Endothelial cell (in vitro differentiated cells): ENCODE measurements around the gene LCA5L. TPM values are rescaled to one million over a fixed set of nuclear protein-coding genes. Genes with fewer than 3 reads are reported as not detected.

ENCODE experiments used
- DNase-seq: peaks from one replicate; pipeline ENCODE4 v3.0.0; 2021; ENCODE audit warnings: low spot score
- H3K27ac Mint-ChIP-seq: one replicate; pipeline ENCODE4 v1.8.0; 2021; ENCODE audit warnings: mixed read lengths, inconsistent platforms; ENCODE audit not compliant: unreplicated experiment
- H3K27me3 Mint-ChIP-seq: one replicate; pipeline ENCODE4 v1.8.0; 2021; ENCODE audit warnings: mild to moderate bottlenecking, moderate library complexity, mixed read lengths, inconsistent platforms; ENCODE audit not compliant: unreplicated experiment
- H3K36me3 Mint-ChIP-seq: one replicate; pipeline ENCODE4 v1.8.0; 2021; ENCODE audit warnings: mild to moderate bottlenecking, low read depth, mixed read lengths, inconsistent platforms; ENCODE audit not compliant: unreplicated experiment
- H3K4me1 Mint-ChIP-seq: one replicate; pipeline ENCODE4 v1.8.0; 2021; ENCODE audit warnings: mild to moderate bottlenecking, mixed read lengths, inconsistent platforms; ENCODE audit not compliant: unreplicated experiment
- H3K4me3 Mint-ChIP-seq: one replicate; pipeline ENCODE4 v1.8.0; 2021; ENCODE audit warnings: mild to moderate bottlenecking, mixed read lengths, inconsistent platforms; ENCODE audit not compliant: unreplicated experiment
- H3K9me3 Mint-ChIP-seq: one replicate; pipeline ENCODE4 v1.8.0; 2021; ENCODE audit warnings: mixed read lengths, inconsistent platforms; ENCODE audit not compliant: unreplicated experiment
- CTCF ChIP-seq: fragments of 200-600 bp; sonication (generic); IDR thresholded peaks from one replicate; pipeline ENCODE4 v1.5.0; 2021; ENCODE audit warnings: antibody characterized with exemption; ENCODE audit not compliant: unreplicated experiment
- total RNA-seq: library from RNA; stranded (reverse); fragmentation: NEBNext Ultra II Directional; extraction: Animal tissue kit (Norgen Biotek cat#: 25700); gene quantifications from one replicate; pipeline ENCODE4 v1.2.1, GENCODE V29; 2021; ENCODE audit not compliant: unreplicated experiment

LCA5L gene
- total RNA-seq, 1 donor from 2014 or later = 0.59 TPM

- H3K27ac Mint-ChIP-seq = peak overlapping the region; percentile 64
These were observed 56.8 kb downstream of the LCA5L start for GRCh38 chr21:39388811-39389155.

DNA sequence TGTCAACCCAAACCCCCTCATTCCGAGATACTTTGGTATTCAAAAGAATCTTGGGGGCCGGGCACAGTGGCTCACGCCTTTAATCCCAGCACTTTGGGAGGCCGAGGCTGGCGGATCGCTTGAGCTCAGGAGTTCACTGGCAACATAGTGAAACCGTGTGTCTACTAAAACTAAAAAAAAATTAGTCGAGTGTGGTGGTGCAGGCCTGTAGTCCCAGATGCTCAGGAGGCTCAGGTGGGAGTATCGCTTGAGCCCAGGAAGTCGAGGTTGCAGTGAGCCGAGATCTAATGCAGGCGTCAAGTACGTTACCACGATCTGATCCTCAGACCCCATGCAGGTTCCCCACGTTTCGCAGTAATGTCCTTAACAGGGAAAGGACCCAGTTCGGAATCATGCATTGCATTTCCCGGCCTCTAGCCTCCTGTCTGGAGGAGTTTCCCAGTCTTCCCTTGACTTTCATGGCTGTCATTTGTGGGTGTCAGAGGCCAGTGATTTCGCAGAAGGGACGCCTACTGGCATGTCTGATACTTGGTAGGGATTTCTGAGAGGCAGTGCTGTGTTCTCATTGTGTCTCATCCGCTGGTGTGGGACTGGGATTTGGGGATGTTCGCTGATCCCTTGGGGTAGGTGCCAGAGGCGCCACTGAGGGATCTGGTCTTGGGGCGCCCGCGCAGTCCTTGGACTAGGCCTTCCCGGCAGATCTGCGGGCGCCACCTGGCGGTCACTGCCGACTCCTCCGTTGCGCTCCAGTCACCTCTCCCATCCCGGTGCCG lies 57.4 kb downstream of the LCA5L start:
- peak; percentile 90 for TF ChIP-seq CTCF
- peak overlapping the region; percentile 74 for H3K4me3 Mint-ChIP-seq
- H3K4me1 Mint-ChIP-seq = peaks cover 8% of the 10 kb centered on the region
- peaks cover 8% of the 10 kb centered on the region for H3K27me3 Mint-ChIP-seq
- H3K36me3 Mint-ChIP-seq = peaks cover 33% of the 10 kb centered on the region
- H3K27ac Mint-ChIP-seq = no peak overlapping the region
- peak; percentile 97 for DNase-seq
- no peaks in the 10 kb centered on the region for H3K9me3 Mint-ChIP-seq

More at GRCh38 chr21:39388811-39389155, 56.8 kb downstream of the LCA5L start:
- Mint-ChIP-seq H3K4me3 (peak overlapping the region; percentile 52), H3K4me1 (peaks cover 8% of the 10 kb centered on the region), H3K36me3 (peaks cover 35% of the 10 kb centered on the region), H3K27me3 (peaks cover 8% of the 10 kb centered on the region), H3K9me3 (no peaks in the 10 kb centered on the region)
- no peak for DNase-seq
- no peak for TF ChIP-seq CTCF

DNA sequence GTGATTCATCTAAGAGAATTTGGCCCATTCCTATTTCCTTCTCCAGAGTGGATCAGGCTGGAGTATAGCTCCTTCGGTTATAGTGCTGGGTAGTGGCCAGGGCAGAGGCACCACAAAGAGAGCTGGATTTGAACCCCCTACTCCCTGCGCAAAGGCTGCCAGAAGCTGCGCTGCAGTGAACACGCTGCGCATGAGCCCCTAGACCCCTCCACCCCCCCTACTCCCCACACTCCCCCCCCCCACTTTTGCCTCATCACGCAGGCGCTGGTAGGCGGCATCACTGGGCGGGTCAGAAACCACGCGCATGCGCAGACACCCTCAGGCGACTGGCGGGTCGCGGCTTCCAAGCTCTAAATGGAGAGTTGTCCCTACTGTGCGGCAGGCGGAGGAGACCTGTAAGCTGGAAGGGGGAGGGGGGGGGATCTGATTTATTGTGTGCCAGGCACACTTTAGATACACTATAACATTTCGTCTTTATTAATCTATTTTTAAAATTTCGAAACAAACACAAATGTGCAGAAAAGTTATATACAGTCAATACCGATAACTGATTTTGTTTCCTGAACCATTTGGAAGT lies 58.0 kb downstream of the LCA5L start:
- Mint-ChIP-seq H3K27ac (no peak overlapping the region), H3K4me3 (peak overlapping the region; percentile 74), H3K9me3 (no peaks in the 10 kb centered on the region), H3K27me3 (peaks cover 8% of the 10 kb centered on the region), H3K4me1 (peaks cover 8% of the 10 kb centered on the region), H3K36me3 (peaks cover 28% of the 10 kb centered on the region)
- no peak for TF ChIP-seq CTCF
- DNase-seq = peak; percentile 95

DNA sequence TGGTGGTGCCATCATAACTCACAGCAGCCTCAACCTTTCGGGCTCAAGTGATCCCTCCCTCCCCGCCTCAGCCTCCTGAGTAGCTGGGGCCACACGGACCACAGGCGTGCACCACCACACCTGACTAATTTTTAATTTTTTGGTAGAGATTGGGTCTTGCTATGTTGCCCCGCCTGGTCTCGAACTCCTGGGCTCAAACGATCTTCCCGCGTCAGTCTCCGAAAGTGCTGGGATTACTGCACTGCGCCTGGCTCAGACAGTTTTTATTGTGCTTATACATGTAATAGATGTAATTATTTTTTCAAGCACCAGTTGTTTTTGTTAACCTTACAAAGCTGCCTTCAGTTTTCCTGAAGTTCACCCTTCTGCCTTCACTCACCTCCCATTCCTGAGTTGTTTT lies 58.7 kb downstream of the LCA5L start:
- Mint-ChIP-seq H3K9me3 (no peaks in the 10 kb centered on the region), H3K27ac (no peak overlapping the region), H3K4me3 (peak overlapping the region; percentile 67), H3K4me1 (peaks cover 11% of the 10 kb centered on the region), H3K36me3 (peaks cover 27% of the 10 kb centered on the region), H3K27me3 (peaks cover 8% of the 10 kb centered on the region)
- DNase-seq = no peak
- TF ChIP-seq CTCF = no peak

DNA sequence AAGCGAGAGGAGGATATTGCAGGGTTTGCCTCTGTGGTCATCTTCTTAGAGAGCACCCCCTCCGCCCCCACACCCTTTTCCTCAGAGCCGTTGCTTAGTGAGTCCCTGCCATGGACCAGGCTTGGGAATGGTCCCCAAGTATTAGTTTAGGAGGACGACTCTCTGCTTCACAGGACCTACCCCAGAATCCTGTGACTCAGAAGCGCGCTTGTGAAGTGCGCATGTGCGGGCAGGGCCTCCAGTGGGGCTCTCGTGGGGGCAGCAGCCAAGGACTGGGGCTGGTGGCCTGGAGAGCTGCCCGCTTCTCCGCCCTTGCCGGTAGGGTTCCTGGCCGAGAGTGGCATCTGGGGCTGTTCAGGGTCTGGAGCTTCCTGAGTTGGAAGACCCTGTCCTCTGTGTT lies 59.4 kb downstream of the LCA5L start:
- DNase-seq = no peak
- Mint-ChIP-seq H3K4me3 (no peak overlapping the region), H3K4me1 (peaks cover 14% of the 10 kb centered on the region), H3K27me3 (peaks cover 6% of the 10 kb centered on the region), H3K27ac (peak overlapping the region; percentile 57), H3K9me3 (no peaks in the 10 kb centered on the region), H3K36me3 (peaks cover 20% of the 10 kb centered on the region)
- no peak for TF ChIP-seq CTCF
